Upper lobe of right lung (tissue), 1 donor: ENCODE results near the gene TDRD10. TPM values are rescaled to one million over a fixed set of nuclear protein-coding genes. Genes with fewer than 3 reads are reported as not detected.

Experiments used
- ATAC-seq: fragments of 200-7000 bp; cut with Tn5 transposase; one replicate; pipeline ENCODE4 v1.9.1; 2020; ENCODE audit warnings: mild to moderate bottlenecking, moderate library complexity
- DNase-seq: peaks from one replicate; pipeline ENCODE4 v3.0.0-alpha.2; 2020
- H3K27ac ChIP-seq: fragments of 200-600 bp; one replicate; pipeline ENCODE4 v1.8.0; 2022
- H3K27me3 ChIP-seq: fragments of 200-600 bp; one replicate; pipeline ENCODE4 v1.8.0; 2022; ENCODE audit warnings: mild to moderate bottlenecking
- H3K36me3 ChIP-seq: fragments of 200-600 bp; one replicate; pipeline ENCODE4 v1.8.0; 2022
- H3K4me1 ChIP-seq: fragments of 200-600 bp; one replicate; pipeline ENCODE4 v1.8.0; 2022
- H3K4me3 ChIP-seq: fragments of 200-600 bp; one replicate; pipeline ENCODE4 v1.8.0; 2022; ENCODE audit warnings: mild to moderate bottlenecking
- H3K9me3 ChIP-seq: fragments of 200-600 bp; one replicate; pipeline ENCODE4 v1.8.0; 2022
- CTCF ChIP-seq: fragments of 200-600 bp; IDR thresholded peaks from one replicate; pipeline ENCODE4 v1.8.0; 2022; ENCODE audit warnings: antibody characterized with exemption
- intact Hi-C: fragments of 100-400 bp; cut with DNase I; formaldehyde crosslinking; loops from one replicate; pipeline ENCODE4 v1.11.0; 2022
- total RNA-seq: library from RNA; stranded (reverse); fragmentation: NEBNext Ultra II Directional; extraction: Animal tissue kit (Norgen Biotek cat#: 25700); gene quantifications from one replicate; pipeline ENCODE4 v1.2.1, GENCODE V29; 2021
- donor health status: DM: no; HTN: yes; CAD: no; lungs with severe emphysema.

TDRD10 gene
- total RNA-seq, 1 donor from 2014 or later: 21.7 TPM

GRCh38 chr1:154573168-154573510 lies 71.1 kb downstream of the TDRD10 start:
- TF ChIP-seq CTCF: no peak
- no peaks in the 10 kb centered on the region for H3K27me3 ChIP-seq
- ATAC-seq: no peak
- H3K9me3 ChIP-seq: no peaks in the 10 kb centered on the region
- no peak for DNase-seq
- H3K4me3 ChIP-seq: no peak overlapping the region
- peaks cover 8% of the 10 kb centered on the region for H3K4me1 ChIP-seq
- peaks cover 4% of the 10 kb centered on the region for H3K36me3 ChIP-seq
- intact Hi-C loops: no loop called here
- no peak overlapping the region for H3K27ac ChIP-seq

GRCh38 chr1:154574716-154575115 lies 72.7 kb downstream of the TDRD10 start:
- no peak for TF ChIP-seq CTCF
- Histone ChIP-seq H3K9me3 (no peaks in the 10 kb centered on the region), H3K4me3 (no peak overlapping the region), H3K27ac (no peak overlapping the region), H3K4me1 (peaks cover 11% of the 10 kb centered on the region), H3K27me3 (no peaks in the 10 kb centered on the region), H3K36me3 (peaks cover 20% of the 10 kb centered on the region)
- DNase-seq: no peak
- intact Hi-C loops: no loop called here
- ATAC-seq: no peak

- Histone ChIP-seq H3K27me3 (no peaks in the 10 kb centered on the region), H3K4me3 (no peak overlapping the region), H3K36me3 (peaks cover 26% of the 10 kb centered on the region), H3K4me1 (peaks cover 11% of the 10 kb centered on the region), H3K27ac (no peak overlapping the region), H3K9me3 (no peaks in the 10 kb centered on the region)
- TF ChIP-seq CTCF: no peak
- ATAC-seq: no peak
- intact Hi-C loops: no loop called here
- no peak for DNase-seq
Observed at GRCh38 chr1:154575147-154575927, 73.3 kb downstream of the TDRD10 start.

- H3K4me3 ChIP-seq: no peak overlapping the region
- no peaks in the 10 kb centered on the region for H3K9me3 ChIP-seq
- no peaks in the 10 kb centered on the region for H3K27me3 ChIP-seq
- intact Hi-C loops: no loop called here
- DNase-seq: no peak
- peaks cover 11% of the 10 kb centered on the region for H3K4me1 ChIP-seq
- peaks cover 34% of the 10 kb centered on the region for H3K36me3 ChIP-seq
- ATAC-seq: no peak
- no peak overlapping the region for H3K27ac ChIP-seq
- no peak for TF ChIP-seq CTCF
Observed at GRCh38 chr1:154575951-154576566, 74.0 kb downstream of the TDRD10 start.

GRCh38 chr1:154577346-154578057 lies 75.5 kb downstream of the TDRD10 start:
- DNase-seq (no peak), ATAC-seq (no peak)
- Histone ChIP-seq H3K36me3 (peaks cover 48% of the 10 kb centered on the region), H3K4me1 (peaks cover 11% of the 10 kb centered on the region), H3K9me3 (no peaks in the 10 kb centered on the region), H3K4me3 (no peak overlapping the region), H3K27me3 (no peaks in the 10 kb centered on the region), H3K27ac (no peak overlapping the region)
- intact Hi-C loops: no loop called here
- no peak for TF ChIP-seq CTCF
